Upper lobe of left lung (tissue), 6 donors: ENCODE results near the gene RIN3. TPM values are rescaled to one million over a fixed set of nuclear protein-coding genes. Genes with fewer than 3 reads are reported as not detected.
A peak's percentile ranks its signal among the peaks of the same experiment; 100 is the strongest.

Experiments
- ATAC-seq, 2 donors: fragments of 200-7000 bp; cut with Tn5 transposase; one replicate each; pipeline ENCODE4 v1.9.1; 2022; ENCODE audit warnings: mild to moderate bottlenecking in 2 of 2, moderate library complexity in 2 of 2; ENCODE audit not compliant: low FRiP score in 2 of 2
- DNase-seq, 2 donors: peaks; one replicate each; pipeline ENCODE4 v3.0.0-alpha.2; 2019 to 2020
- H3K27ac ChIP-seq, 4 donors: fragments of 200-600 bp; sonication (generic); one replicate each; pipeline ENCODE4 v1.5.1; 2016 to 2019
- H3K27me3 ChIP-seq, 4 donors: fragments of 200-600 bp; sonication (generic); one replicate each; pipeline ENCODE4 v1.5.1; 2017 to 2019
- H3K36me3 ChIP-seq, 4 donors: fragments of 200-600 bp; sonication (generic); one replicate each; pipeline ENCODE4 v1.5.1; 2016 to 2019
- H3K4me1 ChIP-seq, 4 donors: fragments of 200-600 bp; sonication (generic); one replicate each; pipeline ENCODE4 v1.5.1; 2018 to 2019
- H3K4me3 ChIP-seq, 4 donors: fragments of 200-600 bp; sonication (generic); one replicate each; pipeline ENCODE4 v1.5.1; 2017 to 2019; ENCODE audit warnings: mild to moderate bottlenecking in 2 of 4, moderate library complexity in 1 of 4
- H3K9me3 ChIP-seq, 4 donors: fragments of 200-600 bp; sonication (generic); one replicate each; pipeline ENCODE4 v1.5.1; 2018 to 2019
- EP300 ChIP-seq, 4 donors: sonication (generic); formaldehyde crosslinking; IDR thresholded peaks; one replicate each; pipeline ENCODE4 v1.5.1; 2017; ENCODE audit warnings: antibody characterized with exemption in 4 of 4, control low read depth in 2 of 4
- POLR2A ChIP-seq, 4 donors: fragments of 450-650 bp; IDR thresholded peaks; one replicate each; pipeline ENCODE4 v1.5.1; 2016 to 2017; ENCODE audit warnings: antibody characterized with exemption in 4 of 4, mild to moderate bottlenecking in 2 of 4
- POLR2AphosphoS5 ChIP-seq, 2 donors: sonication (generic); formaldehyde crosslinking; IDR thresholded peaks; one replicate each; pipeline ENCODE4 v1.5.1; 2017; ENCODE audit warnings: antibody characterized with exemption in 2 of 2
- whole genome bisulfite sequencing, 2 donors: methylation state at CpG; one replicate each; pipeline ENCODE4 v1.1.5; 2017 to 2018; 5-methylcytosine and 5-hydroxymethylcytosine counted together
- total RNA-seq, 6 donors: library from RNA; depleted of rRNA in 4 of 6; stranded (reverse); fragments of >200 nt in 4 of 6; gene quantifications; one replicate each; pipeline versions ENCODE4 v1.1.0 to v1.2.1, GENCODE V29; 2016 to 2021
- TF ChIP-seq, protein P1 (sequence below), 6 experiments: fragments of 450-650 bp in 4 of 6; fragments of 200-600 bp in 2 of 6; sonication (generic) in 2 of 6; IDR thresholded peaks; one replicate each; pipeline ENCODE4 v1.5.1; 2016 to 2019; ENCODE audit warnings: antibody characterized with exemption in 6 of 6
- donor health status: DM: no; HTN: no; CAD: no; lungs with moderate emphysema.
- donor health status: DM: no; HTN: yes; CAD: no; lungs with severe emphysema.

The RIN3 gene
- total RNA-seq, 6 donors from 2014 or later: 19.0 to 88.0 (median 59.7) TPM

DNA sequence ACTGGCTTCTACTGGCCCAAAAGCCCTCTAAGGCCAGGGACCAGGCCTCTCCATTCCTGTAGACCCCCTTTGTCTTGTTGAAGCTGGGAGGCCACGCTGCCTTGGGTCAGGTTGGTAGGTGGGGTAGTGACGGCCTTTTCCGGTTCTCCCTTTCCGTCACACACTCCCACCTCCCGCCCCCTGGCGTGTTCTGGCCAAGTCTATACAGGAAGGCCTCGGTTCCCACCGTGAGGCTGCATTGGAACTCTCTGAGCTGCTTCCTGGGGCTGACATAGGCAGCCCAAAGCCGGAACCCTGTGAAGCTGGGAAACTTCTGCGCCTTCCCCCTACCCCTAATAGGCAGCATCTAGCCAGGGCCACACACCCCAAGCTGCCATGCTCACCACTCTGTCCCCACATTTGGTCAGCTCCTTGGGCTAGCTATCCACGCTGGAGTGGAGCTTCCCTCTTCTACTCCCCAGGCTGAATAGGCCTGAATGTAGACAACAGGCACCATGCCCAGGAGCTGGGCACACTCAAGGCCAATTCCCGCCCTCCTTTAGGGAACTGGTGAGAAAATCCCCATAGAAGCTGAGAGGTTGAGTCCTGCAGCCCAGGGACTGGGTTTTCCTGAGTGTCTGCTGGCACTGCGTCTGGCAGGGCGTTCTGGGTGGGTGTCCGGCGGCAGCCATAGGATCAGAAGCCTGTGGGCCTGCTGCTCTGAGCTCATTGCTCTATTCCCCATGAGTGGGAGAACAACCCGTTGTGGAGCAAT, 35.7 kb downstream of the RIN3 start:
- Histone ChIP-seq H3K4me1 (peaks cover 18 to 48% (median 32%) of the 10 kb centered on the region in 4 donors), H3K9me3 (no peaks in the 10 kb centered on the region), H3K36me3 (no peaks in the 10 kb centered on the region), H3K27me3 (no peaks in the 10 kb centered on the region), H3K4me3 (no peak overlapping the region), H3K27ac (peak overlapping the region; percentile 54 to 87 (median 74))
- ATAC-seq: peak; percentile 5 to 51
- TF ChIP-seq POLR2A (IDR thresholded peaks at IDR 0.05) (no peak), POLR2AphosphoS5 (IDR thresholded peaks at IDR 0.05) (no peak), EP300 (IDR thresholded peaks at IDR 0.05) (no peak)
- TF ChIP-seq, protein P1, sequence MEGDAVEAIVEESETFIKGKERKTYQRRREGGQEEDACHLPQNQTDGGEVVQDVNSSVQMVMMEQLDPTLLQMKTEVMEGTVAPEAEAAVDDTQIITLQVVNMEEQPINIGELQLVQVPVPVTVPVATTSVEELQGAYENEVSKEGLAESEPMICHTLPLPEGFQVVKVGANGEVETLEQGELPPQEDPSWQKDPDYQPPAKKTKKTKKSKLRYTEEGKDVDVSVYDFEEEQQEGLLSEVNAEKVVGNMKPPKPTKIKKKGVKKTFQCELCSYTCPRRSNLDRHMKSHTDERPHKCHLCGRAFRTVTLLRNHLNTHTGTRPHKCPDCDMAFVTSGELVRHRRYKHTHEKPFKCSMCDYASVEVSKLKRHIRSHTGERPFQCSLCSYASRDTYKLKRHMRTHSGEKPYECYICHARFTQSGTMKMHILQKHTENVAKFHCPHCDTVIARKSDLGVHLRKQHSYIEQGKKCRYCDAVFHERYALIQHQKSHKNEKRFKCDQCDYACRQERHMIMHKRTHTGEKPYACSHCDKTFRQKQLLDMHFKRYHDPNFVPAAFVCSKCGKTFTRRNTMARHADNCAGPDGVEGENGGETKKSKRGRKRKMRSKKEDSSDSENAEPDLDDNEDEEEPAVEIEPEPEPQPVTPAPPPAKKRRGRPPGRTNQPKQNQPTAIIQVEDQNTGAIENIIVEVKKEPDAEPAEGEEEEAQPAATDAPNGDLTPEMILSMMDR (IDR thresholded peaks at IDR 0.05): no peak
- WGBS, 2 donors: 64 to 70% methylated on average over 4 to 17 of the region's 17 CpGs
- DNase-seq: no peak

DNA sequence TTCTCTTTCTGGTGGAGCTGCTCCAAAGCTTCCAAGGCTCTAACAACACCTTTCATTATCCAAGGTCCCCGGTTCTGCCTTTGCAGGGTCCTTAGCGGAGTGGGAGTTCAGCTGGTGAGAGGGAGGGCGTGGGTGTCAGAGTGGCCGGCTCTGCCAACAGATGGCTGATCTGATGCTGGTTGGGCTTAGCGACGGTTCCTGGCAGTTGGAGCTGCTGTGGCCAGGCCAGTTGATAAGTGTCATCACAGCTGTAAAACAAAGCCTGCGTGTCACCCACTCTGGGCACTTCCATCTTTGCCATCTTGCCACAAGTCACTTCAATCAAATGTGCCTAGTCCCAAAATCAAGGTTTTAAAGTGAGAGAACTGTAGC, 36.3 kb downstream of the RIN3 start:
- Histone ChIP-seq H3K4me1 (peaks cover 18 to 48% (median 32%) of the 10 kb centered on the region in 4 donors), H3K36me3 (no peaks in the 10 kb centered on the region), H3K27me3 (no peaks in the 10 kb centered on the region), H3K27ac (peak overlapping the region; percentile 54 to 87 (median 74)), H3K4me3 (no peak overlapping the region), H3K9me3 (no peaks in the 10 kb centered on the region)
- WGBS, 2 donors: 44 to 47% methylated on average over 7 of the region's 7 CpGs
- peak; percentile 60 to 78 for ATAC-seq
- TF ChIP-seq, protein P1 (IDR thresholded peaks at IDR 0.05): no peak
- TF ChIP-seq EP300 (IDR thresholded peaks at IDR 0.05): peak in 1 of 4 donors; percentile 8
- TF ChIP-seq POLR2AphosphoS5 (IDR thresholded peaks at IDR 0.05): peak in 1 of 2 donors; percentile 27
- peak in 1 of 2 donors; percentile 51 for DNase-seq

DNA sequence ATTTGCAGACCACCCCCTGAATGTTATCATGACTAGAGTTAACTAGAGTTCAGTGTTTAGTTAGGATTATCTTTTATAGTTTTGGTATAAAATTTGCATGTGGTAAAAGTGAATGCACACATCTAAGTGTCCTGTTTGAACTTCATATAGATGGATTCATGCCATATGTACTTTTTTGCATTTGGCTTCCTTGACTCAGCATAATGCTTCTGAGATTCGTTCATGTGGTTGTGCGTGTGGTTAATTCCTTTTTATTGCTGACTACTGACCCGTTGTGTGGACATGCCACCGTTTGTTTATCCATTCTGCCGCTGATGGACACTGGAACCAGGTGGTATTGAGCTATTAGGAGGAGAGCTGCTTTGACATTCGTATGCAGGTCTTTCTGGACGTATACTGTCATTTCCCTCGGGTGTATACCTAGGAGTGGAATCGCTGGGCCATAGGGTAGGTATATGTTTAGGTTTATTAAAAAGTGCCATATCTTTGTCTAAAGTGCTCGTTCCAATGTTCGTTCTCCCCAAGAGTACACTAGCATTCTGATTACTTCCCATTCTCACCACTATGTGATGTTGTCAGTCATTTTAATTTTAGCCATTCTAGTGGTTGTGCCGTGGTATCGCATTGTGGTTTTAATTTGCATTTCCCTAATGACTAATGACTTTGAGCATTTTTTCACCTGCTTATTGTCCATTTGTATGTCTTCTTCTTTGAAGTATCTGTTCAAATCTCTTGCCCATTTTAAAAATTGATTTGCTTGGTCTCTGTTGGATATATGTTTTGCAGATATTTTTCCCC, 37.7 kb downstream of the RIN3 start:
- Histone ChIP-seq H3K4me1 (peaks cover 21 to 56% (median 35%) of the 10 kb centered on the region in 4 donors), H3K27ac (peak overlapping the region in 2 of 4 donors; percentile 60 to 87), H3K27me3 (no peaks in the 10 kb centered on the region), H3K4me3 (no peak overlapping the region), H3K9me3 (no peaks in the 10 kb centered on the region), H3K36me3 (peaks cover 0 to 6% (median 2%) of the 10 kb centered on the region in 4 donors)
- no peak for ATAC-seq
- 63 to 78% methylated on average over 13 of the region's 13 CpGs for WGBS, 2 donors
- TF ChIP-seq, protein P1 (IDR thresholded peaks at IDR 0.05): peak in 5 of 6 experiments; percentile 17 to 55 (median 49)
- TF ChIP-seq POLR2AphosphoS5 (IDR thresholded peaks at IDR 0.05) (no peak), EP300 (IDR thresholded peaks at IDR 0.05) (no peak), POLR2A (IDR thresholded peaks at IDR 0.05) (no peak)
- no peak for DNase-seq

DNA sequence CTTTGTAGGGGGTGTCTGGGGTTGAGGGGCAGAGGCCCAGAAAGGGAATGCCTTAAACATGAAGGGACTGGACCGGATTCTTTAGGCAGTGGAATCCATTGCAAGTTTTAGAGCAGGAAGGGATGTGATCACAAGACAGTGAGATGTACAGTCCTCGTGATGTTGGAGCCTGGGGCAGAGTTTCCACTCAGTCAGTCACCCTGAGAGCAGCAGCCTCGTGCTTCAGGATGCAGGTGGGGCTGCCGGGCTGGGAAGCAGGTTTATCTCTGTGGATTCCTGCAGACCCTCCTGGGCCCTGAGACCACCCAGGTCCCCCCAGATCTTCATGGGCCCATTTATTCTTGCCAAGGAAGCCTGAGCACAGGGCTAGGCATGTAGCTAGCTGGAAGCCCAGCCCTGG, 38.5 kb downstream of the RIN3 start:
- H3K9me3 ChIP-seq: no peaks in the 10 kb centered on the region
- peaks cover 21 to 56% (median 33%) of the 10 kb centered on the region in 4 donors for H3K4me1 ChIP-seq
- peak overlapping the region in 3 of 4 donors; percentile 22 to 60 (median 41) for H3K27ac ChIP-seq
- DNase-seq: peak in 1 of 2 donors; percentile 50
- TF ChIP-seq POLR2AphosphoS5 (IDR thresholded peaks at IDR 0.05) (peak in 1 of 2 donors; percentile 10), EP300 (IDR thresholded peaks at IDR 0.05) (peak in 1 of 4 donors; percentile 17), POLR2A (IDR thresholded peaks at IDR 0.05) (peak in 1 of 4 donors; percentile 9)
- TF ChIP-seq, protein P1 (IDR thresholded peaks at IDR 0.05): no peak
- no peaks in the 10 kb centered on the region for H3K27me3 ChIP-seq
- no peak for ATAC-seq
- 51 to 76% methylated on average over 4 of the region's 4 CpGs for WGBS, 2 donors
- peaks cover 2 to 11% (median 6%) of the 10 kb centered on the region in 4 donors for H3K36me3 ChIP-seq
- no peak overlapping the region for H3K4me3 ChIP-seq
